Suprapubic skin (tissue), 3 donors: Measurements from ENCODE around the gene TENT4A.

Source experiments
- CTCF ChIP-seq, 2 donors: fragments of 200-600 bp in 1 of 2; fragments of 450-650 bp in 1 of 2; sonication (generic) in 1 of 2; IDR thresholded peaks; one replicate each; pipeline ENCODE4 v1.5.1; 2016 to 2019; ENCODE audit warnings: antibody characterized with exemption in 2 of 2, mild to moderate bottlenecking in 1 of 2, moderate library complexity in 1 of 2
- POLR2A ChIP-seq, 2 donors: fragments of 450-650 bp; IDR thresholded peaks; one replicate each; pipeline ENCODE4 v1.6.1; 2017; ENCODE audit warnings: antibody characterized with exemption in 2 of 2, mild to moderate bottlenecking in 2 of 2, moderate library complexity in 2 of 2

- TF ChIP-seq POLR2A (IDR thresholded peaks at IDR 0.05) (no peak), CTCF (IDR thresholded peaks at IDR 0.05) (no peak)
These were observed 31.8 kb downstream of the TENT4A start for GRCh38 chr5:6744841-6745705.
